HG03439 (cell line): Measurements from ENCODE around the gene MANEAL.
"Not testable (repeated sequence)": the region's sequence is repeated elsewhere in the genome, so short reads cannot be mapped to it uniquely, and the experiment has no call there.

Experiments
- ATAC-seq: cut with Tn5 transposase; IDR thresholded peaks from one replicate; pipeline ENCODE4 v1.9.1; 2021; ENCODE audit warnings: mild to moderate bottlenecking, moderate library complexity; ENCODE audit not compliant: unreplicated experiment

Gene MANEAL

GRCh38 chr1:37793773-37794371 lies at the start of gene MANEAL:
MANEAL (plus strand) TSS chr1:37793847; CDS start chr1:37794183, 336 bp downstream.
- ATAC-seq = peak; percentile 52

GRCh38 chr1:37746806-37747205 lies 46.8 kb upstream of the MANEAL start:
- no peak for ATAC-seq

GRCh38 chr1:37748565-37748964 lies 45.1 kb upstream of the MANEAL start:
- ATAC-seq = no peak

GRCh38 chr1:37752213-37752582 lies 41.4 kb upstream of the MANEAL start:
- ATAC-seq = no peak

GRCh38 chr1:37752583-37753471 lies 40.8 kb upstream of the MANEAL start:
- no peak for ATAC-seq

GRCh38 chr1:37753473-37754321 lies 40.0 kb upstream of the MANEAL start:
- no peak for ATAC-seq

- ATAC-seq = no peak
Measured at GRCh38 chr1:37755290-37755689, 38.4 kb upstream of the MANEAL start.

- ATAC-seq = no peak
Measured at GRCh38 chr1:37755951-37756560, 37.6 kb upstream of the MANEAL start.

GRCh38 chr1:37759451-37759850 lies 34.2 kb upstream of the MANEAL start:
- no peak for ATAC-seq

- no peak for ATAC-seq
Measured at GRCh38 chr1:37761416-37762095, 32.1 kb upstream of the MANEAL start.

- ATAC-seq = no peak
Measured at GRCh38 chr1:37762516-37762915, 31.1 kb upstream of the MANEAL start.

- no peak for ATAC-seq
Measured at GRCh38 chr1:37763791-37764413, 29.7 kb upstream of the MANEAL start.

GRCh38 chr1:37764414-37764825 lies 29.2 kb upstream of the MANEAL start:
- ATAC-seq = no peak

GRCh38 chr1:37764888-37765441 lies 28.7 kb upstream of the MANEAL start, which contains the start of gene EPHA10:
EPHA10 (minus strand) TSS chr1:37765120; CDS start chr1:37765066, 54 bp downstream.
- no peak for ATAC-seq

- no peak for ATAC-seq
Measured at GRCh38 chr1:37765916-37766664, 27.6 kb upstream of the MANEAL start.

- ATAC-seq = no peak
Measured at GRCh38 chr1:37767488-37767887, 26.2 kb upstream of the MANEAL start.

- ATAC-seq = not testable (repeated sequence)
Measured at GRCh38 chr1:37771440-37771839, 22.2 kb upstream of the MANEAL start.

- no peak for ATAC-seq
Measured at GRCh38 chr1:37776946-37777516, 16.6 kb upstream of the MANEAL start.
